ENCODE results near the gene MFAP4.
"Not testable (repeated sequence)": the region's sequence is repeated elsewhere in the genome, so short reads cannot be mapped to it uniquely, and the experiment has no call there.

MFAP4 gene

DNA sequence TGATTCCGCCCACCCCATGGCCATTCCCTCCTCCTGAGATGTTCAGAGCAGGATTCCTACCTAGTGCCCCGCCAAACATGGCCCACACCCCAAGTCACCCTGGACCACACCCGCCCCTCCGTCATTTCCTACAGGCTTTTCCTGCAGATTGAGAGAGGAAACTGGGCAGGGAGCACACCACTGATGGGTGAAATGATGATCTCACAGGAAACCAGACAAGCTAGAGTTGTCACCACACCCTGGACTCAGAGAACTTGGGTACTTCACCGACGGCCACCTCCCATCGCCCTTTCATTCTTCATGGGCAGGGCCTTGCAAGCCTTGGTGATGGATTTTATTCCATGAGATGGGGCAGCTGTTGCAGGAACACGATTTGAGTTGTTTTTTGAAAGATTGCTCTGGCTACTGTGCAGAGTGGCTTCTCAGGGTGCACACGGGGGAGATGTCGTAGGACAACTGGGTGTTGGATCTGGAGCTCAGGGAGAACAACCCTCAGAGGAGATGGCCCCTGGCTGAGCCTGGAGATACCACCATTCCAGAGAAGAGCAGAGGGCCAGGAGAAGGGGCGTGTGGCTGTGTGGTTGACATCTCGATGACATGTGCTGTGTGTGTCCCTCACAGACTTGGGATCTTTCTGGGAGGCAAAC lies 17.0 kb downstream of the MFAP4 start:
- no peak for DNase-seq

DNA sequence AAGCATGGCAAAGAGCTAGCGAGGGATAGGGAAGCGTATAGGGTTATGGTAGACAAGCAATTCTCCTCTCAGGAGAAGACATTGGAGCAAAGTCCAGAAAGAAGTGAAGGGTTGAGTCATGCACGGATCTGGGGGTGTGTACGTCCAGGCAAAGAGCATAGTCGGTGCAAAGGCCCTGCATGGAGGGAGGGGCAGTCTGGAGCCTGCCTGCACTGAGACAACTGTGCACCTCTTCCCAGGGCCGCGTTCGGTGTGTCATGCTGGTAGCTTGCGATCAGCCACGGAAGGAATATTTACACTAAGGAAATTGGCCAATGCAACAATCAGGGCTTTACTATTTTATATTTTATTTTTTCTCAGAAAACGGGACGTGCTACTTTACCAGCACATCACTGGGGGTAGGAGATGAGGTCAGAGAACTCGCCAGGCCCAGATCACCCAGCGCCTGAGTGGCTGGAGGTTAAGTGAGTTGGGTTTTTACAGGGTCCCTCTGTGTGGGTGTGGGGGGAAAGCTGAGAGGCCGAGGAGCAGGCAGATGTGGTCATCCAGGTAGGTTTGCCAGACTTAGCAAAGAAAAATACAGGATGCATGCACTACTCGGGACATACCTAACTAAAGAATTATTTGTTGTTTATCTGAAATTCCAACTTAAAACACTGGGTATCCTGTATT lies 17.7 kb downstream of the MFAP4 start:
- DNase-seq, result no peak

DNA sequence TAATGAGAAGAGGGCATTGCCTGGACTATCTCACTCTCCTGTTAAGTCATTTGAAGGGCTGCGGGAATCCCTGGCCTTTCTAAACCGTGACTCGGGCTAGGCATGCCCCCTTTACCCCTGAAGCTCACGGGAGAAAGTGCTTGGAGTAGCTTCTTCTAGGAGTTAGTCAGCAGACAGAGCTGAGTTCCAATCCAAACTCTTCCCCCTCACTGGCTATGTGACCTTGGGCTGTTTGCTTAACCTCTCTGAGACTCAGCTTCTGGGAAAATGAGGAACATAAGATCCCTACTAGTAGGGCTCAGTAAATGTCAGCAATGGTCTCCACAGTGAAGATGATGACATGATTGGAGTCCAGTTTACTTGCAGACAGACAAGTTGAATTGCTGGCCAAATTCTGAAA lies 18.8 kb downstream of the MFAP4 start:
- DNase-seq, result no peak

GRCh38 chr17:19366637-19366972 lies 20.4 kb downstream of the MFAP4 start:
- DNase-seq, result no peak

DNA sequence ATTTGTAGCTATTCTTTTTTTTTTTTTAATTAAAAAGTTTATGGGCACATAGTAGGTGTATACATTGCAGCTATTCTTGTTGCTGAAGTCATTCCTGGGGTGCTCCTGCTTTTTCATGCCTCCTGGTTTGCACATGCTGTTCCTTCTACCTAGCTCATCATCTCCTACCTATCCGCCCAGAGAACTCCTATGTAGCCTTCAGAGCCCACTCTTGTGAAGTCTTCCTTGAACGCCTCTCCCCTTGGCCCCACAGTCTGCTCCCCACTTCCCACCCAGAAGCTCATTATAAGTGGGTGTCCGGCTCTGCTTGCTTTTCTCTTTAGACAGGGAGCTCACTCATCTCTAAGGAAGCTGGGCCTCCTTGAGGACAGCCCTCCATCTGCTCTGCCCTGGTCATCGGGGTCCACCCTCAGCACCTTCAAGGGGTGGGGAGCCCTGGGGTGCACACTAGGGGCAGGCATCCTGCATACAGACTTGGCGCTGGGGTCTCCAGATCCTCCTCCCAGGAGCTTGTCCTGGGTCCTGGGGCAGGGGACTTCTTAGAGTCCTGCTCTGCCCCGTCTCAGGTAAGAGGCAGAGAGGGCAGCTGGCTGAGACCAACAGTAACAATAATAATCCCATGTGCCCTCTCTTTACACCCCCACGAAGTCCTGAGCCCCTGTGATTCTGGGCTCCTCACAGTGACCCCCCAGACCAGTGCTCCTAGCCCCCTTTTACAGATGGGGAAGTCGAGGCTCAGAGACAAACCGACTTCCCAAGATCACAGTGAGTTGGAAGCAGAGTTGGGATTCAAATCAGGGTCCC lies 21.0 kb downstream of the MFAP4 start:
- no peak for DNase-seq

DNA sequence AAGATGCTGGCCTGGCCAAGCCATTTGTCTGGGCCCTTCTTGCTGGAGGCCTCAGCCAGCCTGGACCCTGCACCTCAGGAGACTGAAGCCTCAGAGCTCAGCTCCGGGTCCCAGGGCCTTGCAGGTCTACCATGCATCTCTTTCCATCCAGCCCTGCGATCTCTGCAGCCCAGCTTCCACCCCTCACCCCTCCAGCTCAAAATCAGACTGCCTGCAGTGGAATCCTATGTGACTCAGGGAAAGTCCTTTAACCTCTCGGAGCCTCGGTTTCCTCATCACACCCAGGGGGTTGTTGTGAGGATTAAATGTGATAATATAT lies 21.5 kb downstream of the MFAP4 start:
- no peak for DNase-seq

DNA sequence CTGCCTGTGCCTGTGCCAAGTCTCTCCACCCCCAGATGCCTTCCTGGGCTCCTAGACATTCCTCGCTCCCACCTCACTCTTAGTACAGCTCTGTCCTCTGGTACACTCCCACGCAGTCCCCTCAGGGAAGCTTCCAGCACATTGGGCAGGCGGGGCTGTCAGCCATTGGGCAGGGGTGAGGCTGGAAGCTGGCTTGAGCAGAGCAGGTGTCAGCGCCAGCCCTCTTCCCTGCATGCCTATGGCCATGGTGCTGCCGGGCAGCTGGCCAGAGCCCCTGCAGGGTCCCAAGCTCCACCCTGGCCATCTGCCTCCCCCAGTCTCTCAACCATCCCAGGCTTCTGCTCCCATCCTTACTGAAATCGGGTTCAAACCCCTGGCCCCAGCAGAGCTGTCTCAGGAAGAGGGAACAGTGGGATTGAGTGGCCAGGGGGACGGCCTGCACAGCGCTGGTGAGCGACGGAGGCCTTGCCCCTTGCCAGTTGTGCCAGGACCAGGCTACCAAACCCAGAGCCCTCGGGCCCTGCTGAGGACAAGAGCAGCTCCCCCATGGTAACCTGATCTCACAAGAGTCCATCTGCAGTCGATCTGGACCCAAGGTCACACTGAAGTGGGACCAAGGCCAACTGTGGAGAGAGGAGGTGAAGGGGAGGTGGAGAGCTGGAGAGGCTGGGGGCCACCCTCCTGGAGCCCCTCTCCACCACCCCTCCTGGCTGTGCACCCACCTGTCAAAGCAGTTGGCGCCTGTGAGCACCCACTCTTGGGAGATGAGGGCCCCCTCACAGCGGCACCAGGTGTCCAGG lies 22.1 kb downstream of the MFAP4 start:
- DNase-seq, result no peak

DNA sequence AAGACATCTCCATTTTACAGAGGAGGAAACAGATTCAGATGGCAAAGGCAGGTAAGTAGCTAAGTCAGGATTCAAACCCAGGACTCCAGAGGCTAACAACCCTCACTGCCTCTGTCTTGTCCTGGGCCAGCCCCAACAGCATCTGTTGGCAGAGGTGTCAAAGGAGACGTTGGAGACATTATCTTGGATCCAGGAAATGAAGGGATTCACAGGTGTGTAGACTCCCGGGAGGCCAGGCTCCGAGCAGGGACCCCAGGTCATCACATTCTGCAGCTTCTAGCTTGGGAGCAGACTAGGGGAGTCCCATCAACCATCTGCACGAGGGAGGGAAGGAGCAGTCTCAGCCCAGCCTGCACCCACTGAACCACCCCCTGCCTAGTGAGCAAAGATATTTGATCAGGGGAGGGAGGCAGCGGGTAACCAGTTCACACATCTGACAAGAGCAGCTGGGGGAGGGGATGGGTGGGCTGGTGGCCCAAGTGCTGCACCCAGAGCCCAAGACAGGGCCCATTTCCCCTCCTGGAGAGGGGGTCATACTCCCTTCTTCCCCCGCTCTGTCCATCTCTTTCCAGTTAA lies 23.4 kb downstream of the MFAP4 start:
- DNase-seq, result no peak

DNA sequence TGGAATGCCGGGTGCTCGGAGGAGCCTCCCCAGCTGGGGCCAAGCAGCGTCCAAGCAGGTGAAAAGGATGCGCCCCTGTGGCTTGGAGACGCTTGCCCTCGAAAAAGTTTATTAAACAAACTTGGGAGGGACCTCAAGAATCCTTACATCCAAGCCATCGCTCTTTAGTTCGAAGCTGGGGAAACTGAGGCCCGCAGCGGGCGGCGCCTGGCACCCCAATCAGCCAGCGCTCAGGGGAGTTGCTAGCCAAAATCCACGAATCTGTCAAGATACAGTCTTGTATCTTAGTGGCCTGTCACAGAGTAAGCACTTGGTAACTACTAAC lies 23.9 kb downstream of the MFAP4 start:
- DNase-seq, result no peak

DNA sequence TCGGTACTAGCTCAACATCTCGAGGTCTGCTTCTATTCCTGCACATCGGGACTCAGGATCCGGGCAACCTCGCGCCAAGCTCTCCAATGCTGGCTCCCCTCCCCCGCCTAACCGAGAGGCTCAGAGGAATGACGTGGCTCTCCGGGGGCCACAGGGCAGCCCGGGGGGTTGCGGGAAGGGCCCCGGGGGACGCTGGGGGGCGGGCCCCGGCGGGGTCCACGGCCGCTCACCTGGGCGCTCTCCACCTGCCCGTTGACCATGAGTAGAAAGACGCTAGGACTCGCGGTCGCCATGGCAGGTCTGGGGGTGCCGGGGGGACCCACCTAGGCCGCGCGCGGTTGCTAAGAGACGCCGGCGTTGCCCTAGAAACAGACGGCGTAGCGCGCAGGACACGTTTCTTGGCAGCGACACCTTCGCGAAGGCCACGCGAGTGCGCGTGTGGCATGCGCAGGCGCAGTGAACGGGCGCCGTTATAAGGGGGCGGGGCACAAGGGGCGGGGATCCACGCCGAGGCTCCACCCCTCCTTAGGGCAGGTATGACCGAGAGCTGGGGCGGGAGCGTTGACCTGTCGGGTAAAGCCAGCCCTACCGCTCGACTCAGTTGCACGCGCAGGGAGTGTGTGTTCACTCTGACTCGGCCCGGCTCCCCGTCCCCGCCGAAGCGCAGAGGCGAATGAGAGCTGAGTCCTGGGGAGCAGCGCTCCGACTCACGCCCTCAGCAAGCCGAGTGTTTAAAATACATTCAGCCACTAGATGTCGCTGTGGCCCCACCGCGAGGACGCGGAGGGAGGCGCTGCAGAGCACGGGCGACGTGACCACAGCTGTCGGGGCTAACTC lies 24.5 kb downstream of the MFAP4 start, which contains the start of gene B9D1:
Gene B9D1, minus strand, starts transcription at position 447 of the 837 bp plus-strand sequence. Its CDS starts 154 bp downstream, at position 293.
- DNase-seq, result peak; percentile 93

- DNase-seq, result no peak
These were observed 25.1 kb downstream of the MFAP4 start for GRCh38 chr17:19361944-19362276.

DNA sequence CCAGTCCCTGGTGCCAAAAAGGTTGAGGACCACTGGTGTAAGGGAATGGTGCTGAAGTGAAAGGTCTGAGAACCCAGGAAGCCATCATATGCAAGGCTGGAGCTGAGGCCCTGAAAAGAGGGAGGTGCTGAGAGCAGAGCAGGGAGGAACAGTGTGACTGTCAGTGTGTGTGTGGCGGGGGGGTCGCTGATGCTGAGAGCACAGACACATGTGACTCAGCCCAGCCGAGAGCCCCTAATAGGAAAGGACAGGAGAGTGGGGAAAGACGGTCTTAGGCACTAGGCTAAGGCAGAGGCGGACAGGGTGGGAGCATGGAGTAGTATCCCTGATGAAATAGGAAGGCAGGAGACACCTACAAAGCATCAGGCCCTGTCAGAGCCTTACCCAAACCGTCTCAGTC lies 25.7 kb downstream of the MFAP4 start:
- DNase-seq, result no peak

DNA sequence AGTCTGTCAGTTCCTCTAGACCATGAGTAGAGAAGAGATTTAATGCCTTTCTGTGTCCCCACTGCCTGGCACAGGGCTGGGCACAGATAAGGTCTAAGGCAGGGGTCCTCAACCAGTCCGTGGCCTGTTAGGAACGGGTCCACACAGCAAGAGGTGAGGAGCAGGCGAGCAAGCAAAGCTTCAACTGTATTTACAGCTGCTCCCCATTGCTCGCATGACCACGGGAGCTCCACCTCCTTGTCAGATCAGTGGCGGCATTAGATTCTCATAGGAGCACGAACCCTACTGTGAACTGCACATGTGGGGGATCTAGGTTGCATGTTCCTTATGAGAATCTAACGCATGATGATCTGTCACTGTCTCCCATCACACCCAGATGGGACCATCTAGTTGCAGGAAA lies 26.2 kb downstream of the MFAP4 start:
- no peak for DNase-seq

GRCh38 chr17:19359856-19360255 lies 27.1 kb downstream of the MFAP4 start:
- DNase-seq, result no peak

DNA sequence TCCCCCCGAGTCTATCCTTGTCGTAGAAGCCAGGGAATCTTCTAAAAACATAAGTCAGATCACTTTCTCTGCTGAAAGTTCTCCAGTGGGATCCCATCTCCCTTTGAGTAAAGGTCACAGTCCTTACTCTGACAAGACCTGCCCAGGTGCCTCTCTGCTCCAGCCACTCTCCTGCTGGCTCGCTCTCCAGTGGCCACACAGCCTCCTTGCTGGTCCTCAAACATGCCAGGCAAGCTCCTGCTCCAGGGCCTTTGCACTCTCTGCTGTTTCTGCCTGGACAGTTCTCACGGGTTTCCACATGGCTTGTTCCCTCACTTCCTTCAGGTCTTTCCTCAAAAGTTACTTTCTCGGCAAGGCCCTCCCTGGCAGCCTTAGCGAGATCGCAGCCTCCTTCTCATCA lies 27.8 kb downstream of the MFAP4 start:
- DNase-seq, result no peak

GRCh38 chr17:19357761-19358160 lies 29.2 kb downstream of the MFAP4 start:
- DNase-seq, result no peak

DNA sequence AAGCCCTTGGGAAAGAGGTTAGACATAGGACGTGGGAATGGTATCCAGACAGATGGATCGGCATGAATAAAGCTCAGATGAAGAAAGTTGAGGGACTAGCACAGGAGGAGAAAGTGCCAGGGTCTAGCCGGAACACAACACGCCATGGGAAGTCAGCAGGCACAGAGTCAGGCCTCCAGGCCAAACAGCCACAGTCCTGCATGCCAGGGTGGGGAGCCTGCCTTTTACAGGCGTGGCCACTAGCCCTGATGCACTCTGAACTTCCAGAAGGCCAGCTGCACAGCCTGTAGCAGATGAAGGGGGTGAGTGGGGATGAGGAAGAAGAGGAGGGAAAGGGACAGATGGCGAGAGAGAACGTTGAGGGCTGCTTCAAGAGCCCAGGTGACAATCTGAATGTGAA lies 29.6 kb downstream of the MFAP4 start:
- no peak for DNase-seq

DNA sequence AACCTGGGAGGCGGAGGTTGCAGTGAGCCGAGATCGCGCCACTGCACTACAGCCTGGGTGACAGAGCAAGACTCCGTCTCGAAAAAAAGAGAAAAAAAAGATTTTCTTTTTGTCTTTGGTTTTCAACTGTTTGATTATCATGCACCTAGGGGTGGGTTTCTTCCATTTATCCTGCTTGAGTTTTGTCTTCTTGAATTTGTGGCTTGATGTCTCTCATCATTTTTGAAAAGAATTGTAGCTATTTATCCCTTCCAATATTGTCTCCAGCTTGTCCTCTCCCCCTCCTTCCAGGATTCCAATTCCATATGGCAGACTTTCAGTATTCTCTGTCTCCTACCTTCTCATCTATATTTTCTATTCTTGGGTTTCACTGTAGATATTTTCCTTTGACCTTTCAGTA lies 32.2 kb downstream of the MFAP4 start:
- no peak for DNase-seq

GRCh38 chr17:19353401-19353800 lies 33.6 kb downstream of the MFAP4 start:
- not testable (repeated sequence) for DNase-seq

DNA sequence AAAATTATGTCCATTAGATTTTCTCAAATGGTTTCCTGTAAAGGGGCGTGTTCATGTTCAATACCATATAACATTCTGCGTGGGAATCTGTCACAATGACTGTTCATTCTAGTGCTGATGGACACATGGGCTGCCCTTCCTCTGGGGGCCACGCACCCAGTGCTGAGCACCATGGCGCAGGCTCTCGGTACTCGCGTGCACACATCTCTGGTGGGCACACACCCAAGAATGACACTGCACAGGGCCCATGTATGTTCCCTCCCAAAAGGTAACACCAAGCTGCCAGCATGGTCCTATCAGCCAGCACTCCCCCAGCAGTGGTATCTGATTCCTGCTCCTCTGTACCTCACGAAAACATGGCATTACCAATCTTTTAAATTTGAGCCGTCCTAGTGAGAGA lies 38.2 kb downstream of the MFAP4 start:
- DNase-seq, result no peak

- no peak for DNase-seq
These were observed 38.8 kb downstream of the MFAP4 start for GRCh38 chr17:19348081-19348650.
